Keratinocyte (primary cell): Measurements from ENCODE around the gene ZBTB40. TPM values are rescaled to one million over a fixed set of nuclear protein-coding genes. Genes with fewer than 3 reads are reported as not detected.

Experiments used
- DNase-seq: peaks from one replicate; pipeline ENCODE4 v3.0.0-alpha.2; 2011; ENCODE audit warnings: low read depth, missing footprints, low spot score
- FAIRE-seq: peaks from 2 replicates; lab custom pipeline; 2011; peaks lifted over from hg19 to GRCh38; lab: Jason Lieb, UNC
- H2AFZ ChIP-seq: 2 replicates; pipeline ENCODE4 v1.6.0; 2012; ENCODE audit warnings: low read length, control low read depth, inconsistent platforms; ENCODE audit not compliant: control insufficient read depth
- H3K27ac ChIP-seq: 2 replicates; pipeline ENCODE4 v1.5.1; 2011; ENCODE audit warnings: low read length; ENCODE audit not compliant: control insufficient read depth, insufficient read depth
- H3K27me3 ChIP-seq: 3 replicates; pipeline ENCODE4 v1.6.0; 2011; ENCODE audit warnings: low read length; ENCODE audit not compliant: control insufficient read depth, insufficient read depth; ENCODE audit errors: extremely low read depth
- H3K36me3 ChIP-seq, 2 experiments: 2 replicates in 1 of 2; 3 replicates in 1 of 2; pipeline ENCODE4 v1.5.1; 2011; ENCODE audit warnings: low read length in 2 of 2, mild to moderate bottlenecking in 1 of 2; ENCODE audit not compliant: control insufficient read depth in 2 of 2, insufficient read depth in 2 of 2; ENCODE audit errors: extremely low read depth in 1 of 2
- H3K4me1 ChIP-seq: 3 replicates; pipeline ENCODE4 v1.5.1; 2011; ENCODE audit warnings: low read length; ENCODE audit not compliant: control insufficient read depth, insufficient read depth; ENCODE audit errors: extremely low read depth
- H3K4me2 ChIP-seq: 3 replicates; pipeline ENCODE4 v1.6.0; 2011; ENCODE audit warnings: low read depth, low read length; ENCODE audit not compliant: control insufficient read depth, insufficient read depth; ENCODE audit errors: extremely low read depth
- H3K4me3 ChIP-seq, 3 experiments: fragments of 200-600 bp in 1 of 3; sonication (generic) in 1 of 3; 2 replicates in 2 of 3; 3 replicates in 1 of 3; pipeline ENCODE4 v1.5.1; 2011 to 2016; ENCODE audit warnings: low read length in 3 of 3, mild to moderate bottlenecking in 3 of 3, control low read depth in 2 of 3, inconsistent platforms in 1 of 3, low read depth in 1 of 3, mixed read lengths in 1 of 3, mixed run types in 1 of 3, moderate library complexity in 1 of 3; ENCODE audit not compliant: control insufficient read depth in 2 of 3, insufficient read depth in 2 of 3; ENCODE audit errors: extremely low read depth in 1 of 3
- H3K79me2 ChIP-seq: 2 replicates; pipeline ENCODE4 v1.6.0; 2012; ENCODE audit warnings: low read length; ENCODE audit not compliant: control insufficient read depth, insufficient read depth
- H3K9ac ChIP-seq: 3 replicates; pipeline ENCODE4 v1.6.0; 2011; ENCODE audit warnings: low read length; ENCODE audit not compliant: control insufficient read depth, insufficient read depth; ENCODE audit errors: extremely low read depth
- H3K9me1 ChIP-seq: 3 replicates; pipeline ENCODE4 v1.6.0; 2011; ENCODE audit warnings: low read length; ENCODE audit not compliant: control insufficient read depth, insufficient read depth; ENCODE audit errors: extremely low read depth
- H3K9me3 ChIP-seq: 2 replicates; pipeline ENCODE4 v1.5.1; 2012; ENCODE audit warnings: low read depth, low read length; ENCODE audit not compliant: control insufficient read depth
- H4K20me1 ChIP-seq: 3 replicates; pipeline ENCODE4 v1.6.0; 2011; ENCODE audit warnings: low read length; ENCODE audit not compliant: control insufficient read depth, insufficient read depth; ENCODE audit errors: extremely low read depth
- CTCF ChIP-seq, 3 experiments: IDR thresholded peaks in 1 of 3; conservative IDR thresholded peaks in 1 of 3; optimal IDR thresholded peaks in 1 of 3; 2 replicates in 2 of 3; 3 replicates in 1 of 3; pipeline versions ENCODE3 to v1.5.1; 2011; ENCODE audit warnings: low read length in 3 of 3, mild to moderate bottlenecking in 3 of 3, moderate library complexity in 2 of 3, control low read depth in 1 of 3, inconsistent platforms in 1 of 3; ENCODE audit not compliant: insufficient read depth in 2 of 3; ENCODE audit errors: extremely low read depth in 1 of 3
- EZH2 ChIP-seq: IDR thresholded peaks from one replicate; pipeline ENCODE4 v1.6.1; 2012; ENCODE audit warnings: inconsistent platforms, mild to moderate bottlenecking, low read length, moderate library complexity
- dilution Hi-C: fragments of 300-500 bp; cut with MboI; formaldehyde crosslinking; loops from one replicate; pipeline ENCODE4 v1.7.0; 2020; ENCODE audit warnings: low sequenced_read_pairs; ENCODE audit not compliant: extremely low pct_ligation_motif_present
- polyA plus RNA-seq, 5 experiments: library from polyadenylated mRNA; depleted of rRNA in 3 of 5; stranded (reverse) in 3 of 5; stranded (forward) in 1 of 5; unstranded in 1 of 5; fragments of >200 nt; gene quantifications; 1 replicate in 1 of 5; 2 replicates in 3 of 5; 3 replicates in 1 of 5; pipeline versions ENCODE4 v1.2.1 to v1.2.3, GENCODE V29; 2011 to 2012; ENCODE audit warnings: missing spikeins in 2 of 5, low read depth in 1 of 5, low replicate concordance in 1 of 5

ZBTB40 gene
- polyA plus RNA-seq, 1 donor (not counting 4 experiments of a cell fraction or from before 2014, with no cell fraction given), result 5.0 TPM

GRCh38 chr1:22465671-22466070 lies 14.0 kb downstream of the ZBTB40 start:
- H3K27ac ChIP-seq, result no peak overlapping the region
- no peaks in the 10 kb centered on the region for H3K9me1 ChIP-seq
- H3K4me2 ChIP-seq, result no peak overlapping the region
- H3K4me3 ChIP-seq, result no peak overlapping the region
- dilution Hi-C loops, result no loop called here
- H3K36me3 ChIP-seq, result no peaks in the 10 kb centered on the region
- no peak for TF ChIP-seq CTCF (optimal IDR thresholded peaks at IDR 0.05 in 1 of 3, IDR thresholded peaks at IDR 0.05 in 1 of 3, conservative IDR thresholded peaks at IDR 0.05 in 1 of 3; ENCODE audit: extremely low read depth in 1 of 3, insufficient read depth in 2 of 3, low read length in 3 of 3)
- TF ChIP-seq EZH2, result no peak
- peaks cover 39% of the 10 kb centered on the region for H3K79me2 ChIP-seq
- H3K9ac ChIP-seq, result no peak overlapping the region
- no peaks in the 10 kb centered on the region for H3K27me3 ChIP-seq
- FAIRE-seq (no peak), DNase-seq (no peak)
- no peaks in the 10 kb centered on the region for H3K4me1 ChIP-seq
- H3K9me3 ChIP-seq, result no peaks in the 10 kb centered on the region
- H4K20me1 ChIP-seq, result no peaks in the 10 kb centered on the region
- no peak overlapping the region for H2AFZ ChIP-seq

- Histone ChIP-seq H4K20me1 (no peaks in the 10 kb centered on the region), H3K27me3 (no peaks in the 10 kb centered on the region), H2AFZ (no peak overlapping the region), H3K9ac (no peak overlapping the region), H3K36me3 (no peaks in the 10 kb centered on the region), H3K27ac (no peak overlapping the region), H3K4me3 (no peak overlapping the region), H3K79me2 (peaks cover 19% of the 10 kb centered on the region), H3K4me1 (no peaks in the 10 kb centered on the region), H3K4me2 (no peak overlapping the region), H3K9me1 (no peaks in the 10 kb centered on the region), H3K9me3 (no peaks in the 10 kb centered on the region)
- FAIRE-seq (no peak), DNase-seq (no peak)
- TF ChIP-seq EZH2 (no peak), CTCF (optimal IDR thresholded peaks at IDR 0.05 in 1 of 3, IDR thresholded peaks at IDR 0.05 in 1 of 3, conservative IDR thresholded peaks at IDR 0.05 in 1 of 3; ENCODE audit: extremely low read depth in 1 of 3, insufficient read depth in 2 of 3, low read length in 3 of 3) (no peak)
- dilution Hi-C loops, result no loop called here
Measured at GRCh38 chr1:22470227-22470626, 18.6 kb downstream of the ZBTB40 start.
